NB4 (cell line): ENCODE measurements around the gene LYSMD2.

Experiments used
- CTCF ChIP-seq: IDR thresholded peaks from one replicate; pipeline ENCODE4 v1.5.1; 2012; ENCODE audit warnings: low read depth, low read length
- MYC ChIP-seq: IDR thresholded peaks from 2 replicates; pipeline ENCODE4 v1.6.1; 2011; ENCODE audit warnings: low read depth, low read length

GRCh38 chr15:51699373-51699772 lies 38.1 kb downstream of the LYSMD2 start:
- TF ChIP-seq MYC (no peak), CTCF (no peak)
